Panc1 (cell line): ENCODE results near the gene SHANK3. TPM values are rescaled to one million over a fixed set of nuclear protein-coding genes. Genes with fewer than 3 reads are reported as not detected.

Experiments
- ATAC-seq: fragments of 200-7000 bp; cut with Tn5 transposase; 2 replicates; pipeline ENCODE4 v1.9.1; 2020; ENCODE audit warnings: mild to moderate bottlenecking, moderate library complexity
- BruUV-seq: library from RNA; stranded (reverse); fragments of 400-500 nt; replicated peaks from 2 replicates; lab custom pipeline; 2021; lab: Mats Ljungman, UMichigan
- CTCF ChIA-PET: fragments of 300-600 bp; sonication (Branson Sonifier 250); formaldehyde crosslinking; loops from one replicate; lab custom pipeline; 2022; ENCODE audit warnings: antibody characterized with exemption; lab: Charles Lee
- POLR2A ChIA-PET: fragments of 300-600 bp; sonication (Branson Sonifier 250); formaldehyde crosslinking; loops from one replicate; lab custom pipeline; 2022; ENCODE audit warnings: antibody characterized with exemption; lab: Charles Lee
- DNase-seq: peaks from one replicate; pipeline ENCODE4 v3.0.0-alpha.2; 2010; ENCODE audit warnings: low read depth, low spot score
- H3K27ac ChIP-seq: 2 replicates; pipeline ENCODE4 v1.5.1; 2011; ENCODE audit warnings: mild to moderate bottlenecking, low read length, inconsistent platforms
- H3K27me3 ChIP-seq: fragments of 200-500 bp; sonication (Bioruptor generic); 2 replicates; pipeline ENCODE4 v1.6.0; 2014; ENCODE audit warnings: low read length, inconsistent platforms; ENCODE audit not compliant: control insufficient read depth, insufficient read depth
- H3K36me3 ChIP-seq: fragments of 200-500 bp; sonication (Bioruptor generic); 2 replicates; pipeline ENCODE4 v1.5.1; 2014; ENCODE audit warnings: inconsistent platforms, mild to moderate bottlenecking, low read length, moderate library complexity; ENCODE audit not compliant: control insufficient read depth, insufficient read depth
- H3K4me1 ChIP-seq: 2 replicates; pipeline ENCODE4 v1.5.1; 2011; ENCODE audit warnings: inconsistent platforms, mild to moderate bottlenecking, low read length, moderate library complexity; ENCODE audit not compliant: control insufficient read depth, insufficient read depth
- H3K4me3 ChIP-seq, 2 experiments: 2 replicates each; pipeline ENCODE4 v1.5.1; 2011 to 2012; ENCODE audit warnings: low read depth in 2 of 2, low read length in 2 of 2, mild to moderate bottlenecking in 2 of 2, inconsistent platforms in 1 of 2, moderate library complexity in 1 of 2
- H3K9me3 ChIP-seq: fragments of 200-500 bp; sonication (Bioruptor generic); 2 replicates; pipeline ENCODE4 v1.5.1; 2014; ENCODE audit warnings: low read depth, mild to moderate bottlenecking, inconsistent platforms, low read length, moderate library complexity; ENCODE audit not compliant: control insufficient read depth, insufficient read depth
- POLR2AphosphoS5 ChIP-seq: IDR thresholded peaks from 2 replicates; pipeline ENCODE4 v1.6.1; 2012; ENCODE audit warnings: mild to moderate bottlenecking, low read depth, low read length, moderate library complexity
- SIN3A ChIP-seq: IDR thresholded peaks from 2 replicates; pipeline ENCODE4 v1.6.1; 2012; ENCODE audit warnings: low read depth, mild to moderate bottlenecking, low read length, moderate library complexity, borderline replicate concordance; ENCODE audit not compliant: insufficient read depth
- TCF7L2 ChIP-seq: IDR thresholded peaks from 2 replicates; pipeline ENCODE4 v1.6.1; 2011; ENCODE audit warnings: mild to moderate bottlenecking, low read depth, low read length, inconsistent platforms
- in situ Hi-C: cut with HindIII; loops from 2 replicates; pipeline ENCODE4 v1.10.0; 2016; ENCODE audit warnings: low sequenced_read_pairs, low pct_unique_long_range_greater_than_20kb
- intact Hi-C: fragments of 100-400 bp; cut with micrococcal nuclease; formaldehyde crosslinking; loops from one replicate; pipeline ENCODE4 v1.10.0; 2022; ENCODE audit not compliant: unreplicated experiment
- total RNA-seq: library from RNA; stranded (reverse); gene quantifications from one replicate; pipeline ENCODE4 v1.2.1, GENCODE V29; 2021; ENCODE audit not compliant: unreplicated experiment
- TF ChIP-seq, protein P1 (sequence below), 2 experiments: IDR thresholded peaks; 2 replicates each; pipeline ENCODE4 v1.6.1; 2011 to 2012; ENCODE audit warnings: low read depth in 2 of 2, control low read depth in 1 of 2, low read length in 1 of 2, mild to moderate bottlenecking in 1 of 2, moderate library complexity in 1 of 2; ENCODE audit not compliant: insufficient read depth in 1 of 2
- TF ChIP-seq, protein P2 (sequence below): fragments of 450-650 bp; IDR thresholded peaks from 2 replicates; pipeline ENCODE4 v1.5.1; 2017; ENCODE audit warnings: mild to moderate bottlenecking

SHANK3 gene
- total RNA-seq, 1 experiment from 2014 or later = 7.6 TPM

DNA sequence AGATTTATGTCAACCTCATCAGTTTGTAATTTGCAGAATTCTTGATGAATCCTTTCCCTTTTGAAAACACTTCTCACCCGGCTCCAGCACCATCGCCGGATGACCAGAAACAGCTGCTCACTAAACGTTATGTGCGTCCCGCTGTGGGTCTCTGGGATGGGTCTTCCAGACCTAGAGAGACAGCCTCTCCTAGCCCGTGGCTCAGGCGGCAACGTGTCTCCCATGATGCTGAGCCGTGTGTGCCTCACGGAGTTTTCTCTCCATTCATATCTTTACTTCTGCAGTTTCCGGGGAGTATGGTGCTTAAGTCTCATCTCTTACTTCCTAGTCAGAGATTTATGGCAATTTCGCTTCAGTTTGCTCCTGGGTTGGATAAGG, 40.4 kb downstream of the SHANK3 start:
- no peaks in the 10 kb centered on the region for H3K4me1 ChIP-seq
- intact Hi-C loops = no loop called here
- BruUV-seq = no TSS peak
- POLR2A ChIA-PET = no interaction called here
- DNase-seq = no peak
- no peak overlapping the region for H3K4me3 ChIP-seq
- no peak overlapping the region for H3K27ac ChIP-seq
- in situ Hi-C loops = no loop called here
- TF ChIP-seq, protein P1, sequence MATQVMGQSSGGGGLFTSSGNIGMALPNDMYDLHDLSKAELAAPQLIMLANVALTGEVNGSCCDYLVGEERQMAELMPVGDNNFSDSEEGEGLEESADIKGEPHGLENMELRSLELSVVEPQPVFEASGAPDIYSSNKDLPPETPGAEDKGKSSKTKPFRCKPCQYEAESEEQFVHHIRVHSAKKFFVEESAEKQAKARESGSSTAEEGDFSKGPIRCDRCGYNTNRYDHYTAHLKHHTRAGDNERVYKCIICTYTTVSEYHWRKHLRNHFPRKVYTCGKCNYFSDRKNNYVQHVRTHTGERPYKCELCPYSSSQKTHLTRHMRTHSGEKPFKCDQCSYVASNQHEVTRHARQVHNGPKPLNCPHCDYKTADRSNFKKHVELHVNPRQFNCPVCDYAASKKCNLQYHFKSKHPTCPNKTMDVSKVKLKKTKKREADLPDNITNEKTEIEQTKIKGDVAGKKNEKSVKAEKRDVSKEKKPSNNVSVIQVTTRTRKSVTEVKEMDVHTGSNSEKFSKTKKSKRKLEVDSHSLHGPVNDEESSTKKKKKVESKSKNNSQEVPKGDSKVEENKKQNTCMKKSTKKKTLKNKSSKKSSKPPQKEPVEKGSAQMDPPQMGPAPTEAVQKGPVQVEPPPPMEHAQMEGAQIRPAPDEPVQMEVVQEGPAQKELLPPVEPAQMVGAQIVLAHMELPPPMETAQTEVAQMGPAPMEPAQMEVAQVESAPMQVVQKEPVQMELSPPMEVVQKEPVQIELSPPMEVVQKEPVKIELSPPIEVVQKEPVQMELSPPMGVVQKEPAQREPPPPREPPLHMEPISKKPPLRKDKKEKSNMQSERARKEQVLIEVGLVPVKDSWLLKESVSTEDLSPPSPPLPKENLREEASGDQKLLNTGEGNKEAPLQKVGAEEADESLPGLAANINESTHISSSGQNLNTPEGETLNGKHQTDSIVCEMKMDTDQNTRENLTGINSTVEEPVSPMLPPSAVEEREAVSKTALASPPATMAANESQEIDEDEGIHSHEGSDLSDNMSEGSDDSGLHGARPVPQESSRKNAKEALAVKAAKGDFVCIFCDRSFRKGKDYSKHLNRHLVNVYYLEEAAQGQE (IDR thresholded peaks at IDR 0.05; ENCODE audit: insufficient read depth in 1 of 2, low read depth in 2 of 2, low read length in 1 of 2) = no peak
- no peak for TF ChIP-seq TCF7L2
- TF ChIP-seq, protein P2, sequence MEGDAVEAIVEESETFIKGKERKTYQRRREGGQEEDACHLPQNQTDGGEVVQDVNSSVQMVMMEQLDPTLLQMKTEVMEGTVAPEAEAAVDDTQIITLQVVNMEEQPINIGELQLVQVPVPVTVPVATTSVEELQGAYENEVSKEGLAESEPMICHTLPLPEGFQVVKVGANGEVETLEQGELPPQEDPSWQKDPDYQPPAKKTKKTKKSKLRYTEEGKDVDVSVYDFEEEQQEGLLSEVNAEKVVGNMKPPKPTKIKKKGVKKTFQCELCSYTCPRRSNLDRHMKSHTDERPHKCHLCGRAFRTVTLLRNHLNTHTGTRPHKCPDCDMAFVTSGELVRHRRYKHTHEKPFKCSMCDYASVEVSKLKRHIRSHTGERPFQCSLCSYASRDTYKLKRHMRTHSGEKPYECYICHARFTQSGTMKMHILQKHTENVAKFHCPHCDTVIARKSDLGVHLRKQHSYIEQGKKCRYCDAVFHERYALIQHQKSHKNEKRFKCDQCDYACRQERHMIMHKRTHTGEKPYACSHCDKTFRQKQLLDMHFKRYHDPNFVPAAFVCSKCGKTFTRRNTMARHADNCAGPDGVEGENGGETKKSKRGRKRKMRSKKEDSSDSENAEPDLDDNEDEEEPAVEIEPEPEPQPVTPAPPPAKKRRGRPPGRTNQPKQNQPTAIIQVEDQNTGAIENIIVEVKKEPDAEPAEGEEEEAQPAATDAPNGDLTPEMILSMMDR = no peak
- no peak for TF ChIP-seq SIN3A
- no peak for TF ChIP-seq POLR2AphosphoS5
- H3K9me3 ChIP-seq = no peaks in the 10 kb centered on the region
- H3K36me3 ChIP-seq = no peaks in the 10 kb centered on the region
- no peak for ATAC-seq
- no peaks in the 10 kb centered on the region for H3K27me3 ChIP-seq
- CTCF ChIA-PET = no interaction called here

DNA sequence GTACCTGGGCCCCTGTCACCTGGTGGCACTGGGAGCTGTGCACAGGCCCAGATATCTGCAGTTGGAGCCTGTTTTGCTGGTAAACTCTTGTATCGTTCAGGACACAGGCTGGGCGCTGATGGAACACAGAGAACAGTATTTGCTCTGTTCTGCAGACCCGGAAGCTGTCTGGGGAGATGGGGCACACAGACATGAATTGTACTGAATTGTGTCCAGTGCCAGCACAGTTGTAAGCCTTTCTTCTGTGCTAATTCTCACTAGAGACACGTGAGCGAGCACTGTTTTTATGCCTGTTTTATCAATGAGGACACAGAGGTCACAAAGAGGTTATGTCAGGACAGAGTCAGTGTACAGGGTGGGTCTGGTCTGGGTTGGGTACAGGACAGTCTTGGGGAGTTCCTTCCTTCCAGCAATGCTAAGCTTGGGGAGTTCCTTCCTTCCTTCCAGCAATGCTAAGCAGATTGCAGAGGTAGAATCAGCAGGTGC, 41.0 kb downstream of the SHANK3 start:
- H3K27me3 ChIP-seq = no peaks in the 10 kb centered on the region
- in situ Hi-C loops (no loop called here), intact Hi-C loops (no loop called here)
- no peaks in the 10 kb centered on the region for H3K36me3 ChIP-seq
- TF ChIP-seq POLR2AphosphoS5 = no peak
- TF ChIP-seq, protein P2 = no peak
- no peak for TF ChIP-seq SIN3A
- TF ChIP-seq, protein P1 (IDR thresholded peaks at IDR 0.05; ENCODE audit: insufficient read depth in 1 of 2, low read depth in 2 of 2, low read length in 1 of 2) = no peak
- no peak for TF ChIP-seq TCF7L2
- BruUV-seq = no TSS peak
- ChIA-PET POLR2A (no interaction called here), CTCF (no interaction called here)
- no peaks in the 10 kb centered on the region for H3K4me1 ChIP-seq
- H3K27ac ChIP-seq = no peak overlapping the region
- no peak for ATAC-seq
- H3K9me3 ChIP-seq = no peaks in the 10 kb centered on the region
- no peak for DNase-seq
- H3K4me3 ChIP-seq = no peak overlapping the region
